ENCODE measurements around the gene BANF2. TPM values are rescaled to one million over a fixed set of nuclear protein-coding genes. Genes with fewer than 3 reads are reported as not detected.

The BANF2 gene
- total RNA-seq, 2 donors from 2014 or later: not detected

- no peaks in the 10 kb centered on the region for H3K36me3 ChIP-seq
- DNase-seq (ENCODE audit: low spot score): no peak
- no peaks in the 10 kb centered on the region for H3K27me3 ChIP-seq
- no peaks in the 10 kb centered on the region for H3K4me1 ChIP-seq
- no peak overlapping the region for H3K27ac ChIP-seq
- no peak for TF ChIP-seq CTCF (IDR thresholded peaks at IDR 0.05)
- no peak overlapping the region for H3K4me3 ChIP-seq
- H3K9me3 ChIP-seq: peaks cover 0 to 13% of the 10 kb centered on the region in 2 donors
Observed at GRCh38 chr20:17694767-17695166, 5.0 kb upstream of the BANF2 start.

DNA sequence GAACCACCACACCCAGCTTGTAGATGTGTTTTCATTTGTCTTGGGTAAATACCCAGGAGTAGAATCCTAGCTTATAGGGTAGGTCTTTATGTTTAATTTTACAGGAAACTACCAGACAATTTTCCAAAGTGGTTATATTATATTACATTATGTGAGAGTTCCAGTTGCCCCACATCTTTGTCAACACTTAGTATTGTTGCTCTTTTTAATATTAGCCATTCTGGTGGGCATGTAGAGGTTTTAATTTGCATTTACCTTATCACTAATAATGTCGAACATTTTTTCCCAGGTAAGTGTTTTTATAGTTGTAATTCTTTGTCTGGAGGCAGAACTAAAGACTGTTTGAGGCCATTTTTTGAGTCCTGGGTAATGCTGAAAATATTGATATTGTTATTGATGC lies 3.5 kb upstream of the BANF2 start:
- no peak for TF ChIP-seq CTCF (IDR thresholded peaks at IDR 0.05)
- no peaks in the 10 kb centered on the region for H3K27me3 ChIP-seq
- DNase-seq (ENCODE audit: low spot score): no peak
- no peaks in the 10 kb centered on the region for H3K36me3 ChIP-seq
- H3K9me3 ChIP-seq: peaks cover 0 to 6% of the 10 kb centered on the region in 2 donors
- H3K4me1 ChIP-seq: no peaks in the 10 kb centered on the region
- no peak overlapping the region for H3K4me3 ChIP-seq
- H3K27ac ChIP-seq: no peak overlapping the region

GRCh38 chr20:17697171-17697570 lies 2.6 kb upstream of the BANF2 start:
- DNase-seq (ENCODE audit: low spot score): no peak
- Histone ChIP-seq H3K36me3 (no peaks in the 10 kb centered on the region), H3K9me3 (peaks cover 0 to 6% of the 10 kb centered on the region in 2 donors), H3K27ac (no peak overlapping the region), H3K4me1 (no peaks in the 10 kb centered on the region), H3K4me3 (no peak overlapping the region), H3K27me3 (no peaks in the 10 kb centered on the region)
- TF ChIP-seq CTCF (IDR thresholded peaks at IDR 0.05): no peak

- H3K9me3 ChIP-seq: peaks cover 0 to 6% of the 10 kb centered on the region in 2 donors
- H3K4me1 ChIP-seq: no peaks in the 10 kb centered on the region
- no peak overlapping the region for H3K4me3 ChIP-seq
- no peaks in the 10 kb centered on the region for H3K27me3 ChIP-seq
- H3K36me3 ChIP-seq: no peaks in the 10 kb centered on the region
- no peak overlapping the region for H3K27ac ChIP-seq
- TF ChIP-seq CTCF (IDR thresholded peaks at IDR 0.05): no peak
- no peak for DNase-seq (ENCODE audit: low spot score)
Observed at GRCh38 chr20:17698384-17698783, 1.4 kb upstream of the BANF2 start.

- Histone ChIP-seq H3K9me3 (peaks cover 0 to 6% of the 10 kb centered on the region in 2 donors), H3K36me3 (no peaks in the 10 kb centered on the region), H3K27ac (no peak overlapping the region), H3K4me1 (no peaks in the 10 kb centered on the region), H3K4me3 (no peak overlapping the region), H3K27me3 (no peaks in the 10 kb centered on the region)
- no peak for DNase-seq (ENCODE audit: low spot score)
- TF ChIP-seq CTCF (IDR thresholded peaks at IDR 0.05): no peak
Observed at GRCh38 chr20:17700637-17701036, 871 bp downstream of the BANF2 start.

GRCh38 chr20:17701826-17702225 lies 2.1 kb downstream of the BANF2 start:
- DNase-seq (ENCODE audit: low spot score): no peak
- Histone ChIP-seq H3K9me3 (no peaks in the 10 kb centered on the region), H3K4me1 (no peaks in the 10 kb centered on the region), H3K27me3 (no peaks in the 10 kb centered on the region), H3K36me3 (no peaks in the 10 kb centered on the region), H3K4me3 (no peak overlapping the region), H3K27ac (no peak overlapping the region)
- no peak for TF ChIP-seq CTCF (IDR thresholded peaks at IDR 0.05)

Measured in right atrium auricular region (tissue), 2 donors.